Spleen (tissue), 7 donors: ENCODE data around the gene IL17RB.

Experiments used
- CTCF ChIP-seq, 11 experiments: fragments of 200-600 bp in 7 of 11; fragments of 450-650 bp in 4 of 11; sonication (generic) in 4 of 11; IDR thresholded peaks in 8 of 11; conservative IDR thresholded peaks in 3 of 11; 1 replicate in 7 of 11; 2 replicates in 4 of 11; pipeline versions ENCODE4 v1.4.0 to v1.8.0; 2016 to 2021; ENCODE audit warnings: antibody characterized with exemption in 11 of 11, inconsistent platforms in 4 of 11, mild to moderate bottlenecking in 1 of 11
- POLR2AphosphoS5 ChIP-seq, 3 donors: sonication (generic); formaldehyde crosslinking; IDR thresholded peaks; one replicate each; pipeline ENCODE4 v1.5.1; 2017; ENCODE audit warnings: antibody characterized with exemption in 3 of 3
- donor health status: DM: no; HTN: no; CAD: no; lungs with moderate emphysema.
- donor health status: DM: no; HTN: no; CAD: no.
- donor health status: DM: no; HTN: no; CAD: no.

GRCh38 chr3:53845103-53845880 is 1.1 kb upstream of the IL17RB start:
- no peak for TF ChIP-seq CTCF (IDR thresholded peaks at IDR 0.05 in 8 of 11, conservative IDR thresholded peaks at IDR 0.05 in 3 of 11)
- no peak for TF ChIP-seq POLR2AphosphoS5 (IDR thresholded peaks at IDR 0.05)
